Subcutaneous adipose tissue (tissue), 4 donors: ENCODE results near the gene IL1RAPL2. TPM values are rescaled to one million over a fixed set of nuclear protein-coding genes. Genes with fewer than 3 reads are reported as not detected.

Experiments used
- CTCF ChIP-seq: fragments of 450-650 bp; IDR thresholded peaks from one replicate; pipeline ENCODE4 v1.5.1; 2016; ENCODE audit warnings: low read depth, mild to moderate bottlenecking, control low read depth, antibody characterized with exemption, moderate library complexity
- total RNA-seq, 4 donors: library from RNA; depleted of rRNA; stranded (reverse); fragments of >200 nt; gene quantifications; one replicate each; pipeline ENCODE4 v1.1.0, GENCODE V29; 2016

The IL1RAPL2 gene
- total RNA-seq, 4 donors from 2014 or later, result 0.17 TPM; not detected in 3

- TF ChIP-seq CTCF, result no peak
Measured at GRCh38 chrX:104762641-104763040, 196.6 kb downstream of the IL1RAPL2 start.

- TF ChIP-seq CTCF, result no peak
Measured at GRCh38 chrX:104789784-104790183, 223.8 kb downstream of the IL1RAPL2 start.

- no peak for TF ChIP-seq CTCF
Measured at GRCh38 chrX:104795804-104796203, 229.8 kb downstream of the IL1RAPL2 start.

- TF ChIP-seq CTCF, result no peak
Measured at GRCh38 chrX:104803219-104803618, 237.2 kb downstream of the IL1RAPL2 start.

GRCh38 chrX:104806346-104806745, 240.3 kb downstream of the IL1RAPL2 start:
- no peak for TF ChIP-seq CTCF

- TF ChIP-seq CTCF, result no peak
Measured at GRCh38 chrX:104833401-104833800, 267.4 kb downstream of the IL1RAPL2 start.

- TF ChIP-seq CTCF, result no peak
Measured at GRCh38 chrX:104842646-104843045, 276.6 kb downstream of the IL1RAPL2 start.
